ENCODE results near the gene SLC47A2. TPM values are rescaled to one million over a fixed set of nuclear protein-coding genes. Genes with fewer than 3 reads are reported as not detected.

Gene SLC47A2
- total and polyA plus RNA-seq, 2 donors (not counting 1 experiment from before 2014, with no cell fraction given) = not detected

DNA sequence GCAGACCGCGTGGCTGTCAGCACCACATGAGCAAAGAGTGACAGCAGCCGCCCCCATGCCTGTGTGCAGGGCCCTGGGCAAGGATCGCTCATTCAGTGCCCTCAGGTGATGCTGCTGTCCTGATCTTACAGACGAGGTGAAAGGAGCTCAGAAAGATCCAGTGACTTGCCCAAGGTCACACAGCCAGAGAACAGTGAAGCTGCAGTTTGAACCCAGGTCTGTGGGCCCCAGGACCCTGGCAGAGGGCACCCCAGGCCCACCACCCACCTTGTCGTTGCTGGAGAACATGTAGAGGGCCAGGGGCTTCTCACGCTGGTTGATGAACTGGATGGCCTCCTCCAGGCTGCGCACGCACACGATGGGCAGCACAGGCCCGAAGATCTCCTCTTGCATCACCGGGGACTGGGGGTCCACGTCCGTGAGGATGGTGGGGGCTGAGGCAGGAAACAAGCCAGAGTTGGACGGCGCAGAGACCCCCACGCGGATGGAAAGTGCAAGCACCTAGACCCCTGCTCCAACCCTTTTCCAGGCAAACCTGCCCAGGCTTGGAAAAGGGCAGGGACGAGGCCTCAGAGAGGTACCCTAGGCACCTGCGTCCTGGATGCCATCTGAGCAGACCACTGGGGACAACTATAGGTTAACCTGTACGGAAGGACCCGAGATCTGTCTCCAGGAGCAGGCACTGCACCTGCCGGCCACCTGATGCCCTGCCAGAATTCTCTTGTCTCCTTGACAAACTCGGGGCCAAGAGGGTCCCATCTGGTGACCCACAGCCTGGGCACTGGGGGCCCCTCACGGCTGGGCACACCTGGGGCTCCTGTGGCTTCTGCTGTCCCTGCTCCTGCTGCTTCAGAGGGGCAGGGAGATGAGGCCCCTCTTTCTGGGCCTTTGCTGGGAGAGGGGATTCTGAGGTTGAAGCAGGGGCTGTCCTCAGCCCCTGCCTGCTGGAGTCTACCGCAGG, 23.1 kb upstream of the SLC47A2 start:
- DNase-seq (ENCODE audit: low read depth in 2 of 2) = no peak
- Histone ChIP-seq H3K36me3 (ENCODE audit: control insufficient read depth, insufficient read depth, low read length) (no peaks in the 10 kb centered on the region), H3K4me2 (ENCODE audit: extremely low read depth, insufficient read depth, low read length) (no peak overlapping the region), H3K27ac (ENCODE audit: insufficient read depth, low read length) (no peak overlapping the region), H3K27me3 (ENCODE audit: control insufficient read depth, insufficient read depth, low read length) (no peaks in the 10 kb centered on the region), H3K9me3 (ENCODE audit: control insufficient read depth, insufficient read depth, low read depth, low read length) (no peaks in the 10 kb centered on the region), H3K4me1 (ENCODE audit: control insufficient read depth, extremely low read depth, insufficient read depth, low read length) (no peaks in the 10 kb centered on the region), H3K4me3 (replicated peaks in 1 of 4; ENCODE audit: control extremely low read depth in 1 of 4, insufficient read depth in 1 of 4, low read depth in 3 of 4, low read length in 4 of 4) (no peak overlapping the region), H3K79me2 (ENCODE audit: control insufficient read depth, insufficient read depth, low read length) (no peaks in the 10 kb centered on the region), H3K9ac (ENCODE audit: insufficient read depth, low read length) (no peak overlapping the region), H4K20me1 (ENCODE audit: control insufficient read depth, extremely low read depth, insufficient read depth, low read length) (no peaks in the 10 kb centered on the region), H2AFZ (ENCODE audit: low read length) (no peak overlapping the region)
- no peak for TF ChIP-seq EZH2 (IDR thresholded peaks at IDR 0.05; ENCODE audit: low read length, missing control alignments)
- TF ChIP-seq, protein P1, sequence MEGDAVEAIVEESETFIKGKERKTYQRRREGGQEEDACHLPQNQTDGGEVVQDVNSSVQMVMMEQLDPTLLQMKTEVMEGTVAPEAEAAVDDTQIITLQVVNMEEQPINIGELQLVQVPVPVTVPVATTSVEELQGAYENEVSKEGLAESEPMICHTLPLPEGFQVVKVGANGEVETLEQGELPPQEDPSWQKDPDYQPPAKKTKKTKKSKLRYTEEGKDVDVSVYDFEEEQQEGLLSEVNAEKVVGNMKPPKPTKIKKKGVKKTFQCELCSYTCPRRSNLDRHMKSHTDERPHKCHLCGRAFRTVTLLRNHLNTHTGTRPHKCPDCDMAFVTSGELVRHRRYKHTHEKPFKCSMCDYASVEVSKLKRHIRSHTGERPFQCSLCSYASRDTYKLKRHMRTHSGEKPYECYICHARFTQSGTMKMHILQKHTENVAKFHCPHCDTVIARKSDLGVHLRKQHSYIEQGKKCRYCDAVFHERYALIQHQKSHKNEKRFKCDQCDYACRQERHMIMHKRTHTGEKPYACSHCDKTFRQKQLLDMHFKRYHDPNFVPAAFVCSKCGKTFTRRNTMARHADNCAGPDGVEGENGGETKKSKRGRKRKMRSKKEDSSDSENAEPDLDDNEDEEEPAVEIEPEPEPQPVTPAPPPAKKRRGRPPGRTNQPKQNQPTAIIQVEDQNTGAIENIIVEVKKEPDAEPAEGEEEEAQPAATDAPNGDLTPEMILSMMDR (conservative IDR thresholded peaks at IDR 0.05 in 1 of 2, IDR thresholded peaks at IDR 0.05 in 1 of 2; ENCODE audit: low read depth in 1 of 2, low read length in 2 of 2) = no peak

DNA sequence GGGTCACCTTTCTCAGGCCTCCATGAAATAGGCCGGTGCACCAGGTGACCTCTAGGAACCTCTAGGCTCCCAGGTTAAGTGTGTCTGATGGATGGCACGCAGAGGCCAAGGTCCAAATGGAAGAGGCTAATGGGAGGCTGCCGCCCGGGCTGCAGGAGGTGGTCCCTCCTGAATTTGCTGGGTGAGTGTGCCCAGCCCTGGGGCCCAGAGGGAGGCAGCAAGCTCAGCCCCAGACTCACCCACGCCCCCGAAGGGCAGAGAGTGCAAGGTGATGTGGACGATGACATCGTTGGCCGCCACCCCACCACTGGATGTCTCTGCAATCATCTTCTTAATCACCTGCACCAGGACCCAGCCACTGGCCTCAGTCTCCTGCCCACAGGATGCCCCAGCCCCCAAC, 22.4 kb upstream of the SLC47A2 start:
- no peak overlapping the region for H3K27ac ChIP-seq (ENCODE audit: insufficient read depth, low read length)

DNA sequence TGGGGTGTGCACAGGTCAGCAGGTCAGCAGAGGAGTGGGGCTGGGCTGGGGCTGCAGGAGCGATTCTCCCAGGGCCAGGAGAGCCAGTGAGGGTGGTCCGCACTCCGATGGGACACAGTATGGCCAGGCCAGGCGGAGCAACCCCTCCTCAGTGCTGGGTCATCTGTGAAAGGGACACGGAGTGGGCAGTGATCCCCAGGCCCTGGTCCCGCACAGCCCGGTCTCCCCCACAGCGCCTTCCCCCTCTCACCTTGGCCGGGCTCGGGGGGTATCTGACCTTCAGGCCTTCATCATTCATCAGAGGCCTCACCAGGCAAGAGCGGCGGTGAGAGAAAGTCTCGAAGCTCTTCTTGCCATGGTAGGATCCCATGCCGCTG, 21.7 kb upstream of the SLC47A2 start:
- Histone ChIP-seq H3K27ac (ENCODE audit: insufficient read depth, low read length) (no peak overlapping the region), H3K36me3 (ENCODE audit: control insufficient read depth, insufficient read depth, low read length) (no peaks in the 10 kb centered on the region), H3K9me3 (ENCODE audit: control insufficient read depth, insufficient read depth, low read depth, low read length) (no peaks in the 10 kb centered on the region), H3K79me2 (ENCODE audit: control insufficient read depth, insufficient read depth, low read length) (no peaks in the 10 kb centered on the region), H3K9ac (ENCODE audit: insufficient read depth, low read length) (no peak overlapping the region), H2AFZ (ENCODE audit: low read length) (no peak overlapping the region), H3K4me3 (replicated peaks in 1 of 4; ENCODE audit: control extremely low read depth in 1 of 4, insufficient read depth in 1 of 4, low read depth in 3 of 4, low read length in 4 of 4) (no peak overlapping the region), H3K4me2 (ENCODE audit: extremely low read depth, insufficient read depth, low read length) (no peak overlapping the region), H4K20me1 (ENCODE audit: control insufficient read depth, extremely low read depth, insufficient read depth, low read length) (no peaks in the 10 kb centered on the region), H3K27me3 (ENCODE audit: control insufficient read depth, insufficient read depth, low read length) (no peaks in the 10 kb centered on the region), H3K4me1 (ENCODE audit: control insufficient read depth, extremely low read depth, insufficient read depth, low read length) (no peaks in the 10 kb centered on the region)
- TF ChIP-seq, protein P1 (conservative IDR thresholded peaks at IDR 0.05 in 1 of 2, IDR thresholded peaks at IDR 0.05 in 1 of 2; ENCODE audit: low read depth in 1 of 2, low read length in 2 of 2) = no peak
- TF ChIP-seq EZH2 (IDR thresholded peaks at IDR 0.05; ENCODE audit: low read length, missing control alignments) = no peak
- no peak for DNase-seq (ENCODE audit: low read depth in 2 of 2)

More for the DNA sequence above, 22.4 kb upstream of the SLC47A2 start:
- H3K4me2 ChIP-seq (ENCODE audit: extremely low read depth, insufficient read depth, low read length) = no peak overlapping the region
- no peak for TF ChIP-seq EZH2 (IDR thresholded peaks at IDR 0.05; ENCODE audit: low read length, missing control alignments)
- TF ChIP-seq, protein P1 (conservative IDR thresholded peaks at IDR 0.05 in 1 of 2, IDR thresholded peaks at IDR 0.05 in 1 of 2; ENCODE audit: low read depth in 1 of 2, low read length in 2 of 2) = no peak
- no peaks in the 10 kb centered on the region for H3K4me1 ChIP-seq (ENCODE audit: control insufficient read depth, extremely low read depth, insufficient read depth, low read length)
- no peak overlapping the region for H3K9ac ChIP-seq (ENCODE audit: insufficient read depth, low read length)
- no peak overlapping the region for H2AFZ ChIP-seq (ENCODE audit: low read length)
- H3K79me2 ChIP-seq (ENCODE audit: control insufficient read depth, insufficient read depth, low read length) = no peaks in the 10 kb centered on the region
- H3K4me3 ChIP-seq (replicated peaks in 1 of 4; ENCODE audit: control extremely low read depth in 1 of 4, insufficient read depth in 1 of 4, low read depth in 3 of 4, low read length in 4 of 4) = no peak overlapping the region
- H3K9me3 ChIP-seq (ENCODE audit: control insufficient read depth, insufficient read depth, low read depth, low read length) = no peaks in the 10 kb centered on the region
- no peaks in the 10 kb centered on the region for H4K20me1 ChIP-seq (ENCODE audit: control insufficient read depth, extremely low read depth, insufficient read depth, low read length)
- H3K27me3 ChIP-seq (ENCODE audit: control insufficient read depth, insufficient read depth, low read length) = no peaks in the 10 kb centered on the region
- H3K36me3 ChIP-seq (ENCODE audit: control insufficient read depth, insufficient read depth, low read length) = no peaks in the 10 kb centered on the region
- DNase-seq (ENCODE audit: low read depth in 2 of 2) = no peak
